K562 (cell line): ENCODE results near the gene WDR90. TPM values are rescaled to one million over a fixed set of nuclear protein-coding genes. Genes with fewer than 3 reads are reported as not detected.
A peak's percentile ranks its signal among the peaks of the same experiment; 100 is the strongest.

ENCODE experiments used
- FIP1L1 ChIP-seq: fragments of 200-400 bp; formaldehyde crosslinking; IDR thresholded peaks from 2 replicates; pipeline ENCODE4 v1.6.1; 2018; ENCODE audit warnings: mild to moderate bottlenecking, low read depth, low read length; ENCODE audit not compliant: poor library complexity, severe bottlenecking
- FOXP4 ChIP-seq: sonication (generic); formaldehyde crosslinking; IDR thresholded peaks from 2 replicates; pipeline ENCODE4 v1.8.0; 2022; ENCODE audit warnings: mild to moderate bottlenecking, missing genetic modification reagents, borderline replicate concordance
- MTA2 ChIP-seq: fragments of 450-650 bp; IDR thresholded peaks from 2 replicates; pipeline ENCODE4 v1.6.1; 2016; ENCODE audit warnings: low read depth
- POLR2G ChIP-seq: fragments of 200-400 bp; formaldehyde crosslinking; IDR thresholded peaks from 2 replicates; pipeline ENCODE4 v1.6.1; 2017; ENCODE audit warnings: low read depth, mild to moderate bottlenecking, antibody characterized with exemption, low read length, moderate library complexity
- RBM15 ChIP-seq: fragments of 200-400 bp; formaldehyde crosslinking; IDR thresholded peaks from 2 replicates; pipeline ENCODE4 v1.6.1; 2018; ENCODE audit warnings: mild to moderate bottlenecking, low read length, moderate library complexity; ENCODE audit not compliant: insufficient read depth
- SP1 ChIP-seq: sonication (generic); formaldehyde crosslinking; IDR thresholded peaks from 2 replicates; pipeline ENCODE4 v1.8.1; 2022; ENCODE audit warnings: mild to moderate bottlenecking, missing genetic modification reagents
- XRCC4 ChIP-seq: IDR thresholded peaks from one replicate; pipeline ENCODE4 v1.6.1; 2011; ENCODE audit not compliant: insufficient read depth, insufficient read length; ENCODE audit errors: extremely low read depth
- ZBTB1 ChIP-seq: sonication (generic); formaldehyde crosslinking; IDR thresholded peaks from 2 replicates; pipeline ENCODE4 v1.8.1; 2023; ENCODE audit warnings: missing genetic modification reagents, low read depth, mild to moderate bottlenecking, borderline replicate concordance
- ZBTB17 ChIP-seq: fragments of 450-650 bp; formaldehyde crosslinking; IDR thresholded peaks from 2 replicates; pipeline ENCODE4 v1.4.0; 2020; ENCODE audit warnings: mild to moderate bottlenecking
- ZC3H11A ChIP-seq: IDR thresholded peaks from 2 replicates; pipeline ENCODE4 v1.6.1; 2012; ENCODE audit warnings: low read depth, low read length, improper control_type of control experiment
- polyA plus RNA-seq, 8 experiments: library from polyadenylated mRNA; depleted of rRNA in 4 of 8; stranded (reverse) in 5 of 8; unstranded in 3 of 8; fragments of >200 nt; fragmentation: Nextera tagmentation in 2 of 8; fragmentation: Illumina TruSeq in 1 of 8; extraction: Ambion mirVana in 2 of 8; extraction: Trizol in 1 of 8; gene quantifications; 2 replicates each; pipeline versions ENCODE4 v1.2.1 to v1.2.3, GENCODE V29; 2011 to 2014; ENCODE audit warnings: inconsistent platforms in 1 of 8, missing spikeins in 1 of 8
- total RNA-seq, 7 experiments: library from RNA; depleted of rRNA in 6 of 7; stranded (reverse); fragments of >200 nt in 6 of 7; fragmentation: Illumina TruSeq in 2 of 7; extraction: Trizol in 2 of 7; gene quantifications; 2 replicates each; pipeline versions ENCODE4 v1.2.1 to v1.2.3, GENCODE V29; 2011 to 2021; ENCODE audit warnings: low replicate concordance in 1 of 7
- TF ChIP-seq, protein P1 (sequence below): fragments of 450-650 bp; formaldehyde crosslinking; IDR thresholded peaks from 2 replicates; pipeline ENCODE4 v1.4.0; 2020; ENCODE audit warnings: mild to moderate bottlenecking, moderate library complexity

Gene WDR90
- total and polyA plus RNA-seq, 9 of the 15 experiments (the other 6 are each of a cell fraction or from before 2014, with no cell fraction given): 0.44 to 12.6 (median 3.3) TPM

GRCh38 chr16:674214-674881, 25.2 kb downstream of the WDR90 start (continued):
- TF ChIP-seq ZC3H11A (no peak), FOXP4 (CRISPR knock-in tag) (0 out of 2 replicates have a peak, but pooled peaks have one; percentile 35), MTA2 (no peak), RBM15 (no peak), FIP1L1 (peak; percentile 31), ZBTB1 (CRISPR knock-in tag) (no peak), XRCC4 (no peak), ZBTB17 (CRISPR knock-in tag) (peak; percentile 11; the same call in 1 of the 2 replicates), SP1 (CRISPR knock-in tag) (no peak), POLR2G (peak; percentile 11)
- TF ChIP-seq, protein P1, sequence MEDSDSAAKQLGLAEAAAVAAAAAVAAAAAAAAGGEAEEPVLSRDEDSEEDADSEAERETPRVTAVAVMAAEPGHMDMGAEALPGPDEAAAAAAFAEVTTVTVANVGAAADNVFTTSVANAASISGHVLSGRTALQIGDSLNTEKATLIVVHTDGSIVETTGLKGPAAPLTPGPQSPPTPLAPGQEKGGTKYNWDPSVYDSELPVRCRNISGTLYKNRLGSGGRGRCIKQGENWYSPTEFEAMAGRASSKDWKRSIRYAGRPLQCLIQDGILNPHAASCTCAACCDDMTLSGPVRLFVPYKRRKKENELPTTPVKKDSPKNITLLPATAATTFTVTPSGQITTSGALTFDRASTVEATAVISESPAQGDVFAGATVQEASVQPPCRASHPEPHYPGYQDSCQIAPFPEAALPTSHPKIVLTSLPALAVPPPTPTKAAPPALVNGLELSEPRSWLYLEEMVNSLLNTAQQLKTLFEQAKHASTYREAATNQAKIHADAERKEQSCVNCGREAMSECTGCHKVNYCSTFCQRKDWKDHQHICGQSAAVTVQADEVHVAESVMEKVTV (CRISPR knock-in tag): no peak
